Measurements from ENCODE around the gene GPC4.

Gene GPC4

DNA sequence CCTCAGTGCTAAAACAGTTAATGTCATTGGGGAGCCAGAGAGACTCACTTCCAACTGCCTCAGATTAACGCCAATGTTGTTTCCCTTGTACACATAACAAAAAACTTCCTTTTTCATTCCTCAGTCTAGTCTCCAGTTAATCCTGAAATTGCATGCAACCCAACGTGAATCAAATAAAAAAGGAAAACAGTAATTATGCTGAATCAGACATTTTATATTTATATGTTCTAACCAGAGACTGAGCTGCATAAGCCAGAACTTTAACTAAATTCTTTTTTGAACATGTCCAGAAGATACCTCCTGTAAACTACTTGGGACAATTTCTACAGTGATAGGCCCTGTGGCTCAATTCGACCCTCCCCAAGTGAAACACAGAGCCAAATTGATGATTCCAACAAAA lies 4.7 kb downstream of the GPC4 start:
- DNase-seq: no peak

DNA sequence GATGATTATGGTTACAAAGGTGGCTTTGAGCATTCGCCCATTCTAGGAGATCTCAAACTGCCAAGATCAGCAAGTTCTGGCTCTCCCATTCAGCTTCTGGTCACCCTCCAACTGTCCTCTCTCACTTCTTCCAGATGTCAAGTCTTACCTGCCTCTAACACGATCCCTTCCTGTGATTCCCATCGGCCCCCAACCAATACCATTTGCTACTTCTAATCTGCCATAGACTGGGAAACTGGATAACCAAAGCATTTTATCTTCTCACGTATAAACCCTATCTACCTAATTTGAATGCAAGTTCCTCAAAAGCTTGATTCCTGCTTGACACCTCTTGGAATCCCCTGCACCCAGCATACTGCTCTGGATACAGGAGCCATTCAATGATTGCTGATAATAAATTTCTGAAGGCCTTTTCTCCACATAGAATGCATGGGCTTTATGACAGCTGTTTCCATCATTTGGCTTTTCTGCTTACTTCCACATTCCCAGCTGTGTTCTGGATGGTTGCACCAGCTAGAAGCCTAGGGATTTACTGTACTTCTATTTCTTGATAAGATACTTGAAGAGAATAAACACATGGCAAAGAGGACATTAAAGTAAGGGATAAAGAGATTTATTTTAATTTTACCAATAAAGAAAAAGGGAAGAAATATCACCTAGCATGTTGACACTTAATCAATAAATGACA lies 9.6 kb downstream of the GPC4 start:
- no peak for DNase-seq

DNA sequence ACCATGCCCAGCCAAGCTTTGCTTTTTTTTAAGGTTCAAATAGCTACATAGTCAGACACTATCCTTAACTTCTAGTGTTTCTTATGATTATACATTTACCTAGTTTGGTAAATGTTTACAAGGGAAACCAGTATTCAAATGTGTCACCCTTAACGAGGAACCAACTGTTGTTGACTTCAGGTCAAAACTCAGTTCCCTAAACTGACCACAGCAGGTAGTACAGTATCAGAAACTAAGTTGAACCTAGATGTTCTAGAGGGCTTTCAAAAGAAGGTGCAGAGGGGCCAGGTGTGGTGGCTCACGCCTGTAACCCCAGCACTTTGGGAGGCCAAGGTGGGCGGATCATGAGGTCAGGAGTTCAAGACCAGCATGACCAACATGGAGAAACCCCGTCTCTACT lies 11.3 kb downstream of the GPC4 start:
- DNase-seq: no peak

DNA sequence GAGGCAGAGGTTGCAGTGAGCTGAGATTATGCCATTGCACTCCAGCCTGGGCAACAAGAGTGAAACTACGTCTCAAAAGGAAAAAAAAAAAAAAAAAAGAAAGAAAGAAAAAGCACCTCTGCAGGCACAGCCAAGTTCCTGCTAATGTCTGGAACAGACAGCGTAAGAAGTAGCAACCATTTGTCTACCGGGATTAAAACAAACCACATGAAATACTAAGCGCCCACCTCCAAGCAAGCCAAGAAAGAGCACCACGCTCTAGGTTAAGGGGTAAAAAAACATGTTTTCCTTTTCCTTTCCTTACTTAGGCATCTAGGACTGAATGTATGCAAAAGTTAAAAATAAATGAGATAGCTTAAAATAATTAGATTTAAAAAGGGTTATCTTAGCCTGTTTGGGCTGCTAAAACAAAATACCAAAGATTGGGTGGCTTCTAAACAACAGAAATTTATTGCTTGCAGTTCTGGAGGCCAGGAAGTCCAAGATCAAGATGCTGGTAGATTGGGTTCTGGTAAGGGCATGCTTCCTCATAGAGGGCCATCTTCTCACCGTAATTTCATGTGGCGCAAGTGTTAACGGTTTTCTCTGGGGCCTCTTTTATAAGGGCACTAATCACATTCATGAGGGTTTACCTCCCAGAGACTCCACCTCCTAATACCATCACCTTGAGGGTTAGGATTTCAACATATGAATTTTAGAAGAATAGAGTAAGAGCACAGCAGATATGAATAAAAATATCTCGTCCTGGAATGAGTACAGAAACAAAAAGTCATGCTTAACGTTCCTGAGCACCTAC lies 12.3 kb downstream of the GPC4 start:
- DNase-seq: no peak

DNA sequence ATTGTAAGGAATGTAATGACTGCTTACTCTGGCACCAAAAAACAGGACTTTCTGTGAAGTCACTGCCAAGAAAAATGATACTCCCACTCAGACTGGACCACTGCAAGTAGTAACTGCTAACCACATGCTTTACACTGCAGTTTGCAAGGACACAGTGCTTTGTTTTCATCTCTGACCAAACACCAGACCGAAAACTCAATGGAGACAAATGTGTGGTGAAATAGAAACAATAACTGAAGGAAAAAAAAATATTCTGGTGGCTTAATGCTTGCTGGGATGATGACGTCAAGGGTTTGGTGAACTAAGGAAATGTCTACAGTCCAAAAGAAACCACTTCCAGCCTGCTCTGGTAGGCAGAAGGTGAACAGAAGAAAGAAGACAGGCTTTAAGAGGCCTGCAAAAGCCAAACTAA lies 13.2 kb downstream of the GPC4 start:
- DNase-seq: no peak

DNA sequence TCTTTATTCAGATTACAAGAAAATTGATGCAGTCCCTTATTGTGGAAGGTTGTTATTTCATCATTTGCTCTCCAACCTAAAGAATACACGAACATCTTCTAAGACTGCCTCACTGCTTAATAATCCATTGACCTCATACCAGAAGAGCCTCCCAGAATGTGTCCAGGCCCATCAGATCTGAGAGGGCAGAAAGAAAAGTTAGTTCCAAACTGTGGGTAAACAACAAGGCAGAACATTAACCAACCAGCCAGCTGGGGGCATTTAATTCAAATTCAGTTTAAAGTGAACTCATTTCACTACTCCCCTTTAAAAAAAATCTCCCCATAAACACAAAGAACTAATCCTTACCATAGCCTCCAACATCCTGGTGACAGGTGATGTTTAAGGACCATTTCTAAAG lies 13.8 kb downstream of the GPC4 start:
- no peak for DNase-seq

DNA sequence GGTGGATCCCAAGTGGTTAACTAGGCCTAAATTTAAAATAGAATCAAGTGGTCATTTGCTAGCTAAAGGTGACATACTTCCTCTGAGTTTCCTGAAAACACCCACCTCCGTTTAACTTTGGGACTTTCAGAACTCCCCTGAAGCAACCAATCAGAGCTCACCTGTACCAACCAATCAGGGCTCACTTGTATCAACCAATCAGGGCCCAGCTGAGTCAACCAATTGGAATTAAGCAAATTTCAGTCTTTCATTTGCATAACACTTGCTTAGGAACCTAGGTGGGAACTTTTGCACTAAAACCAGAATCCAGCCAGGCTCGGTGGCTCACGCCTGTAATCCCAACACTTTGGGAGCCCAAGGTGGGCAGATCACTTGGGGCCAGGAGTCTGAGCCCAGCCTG lies 15.9 kb downstream of the GPC4 start:
- no peak for DNase-seq

DNA sequence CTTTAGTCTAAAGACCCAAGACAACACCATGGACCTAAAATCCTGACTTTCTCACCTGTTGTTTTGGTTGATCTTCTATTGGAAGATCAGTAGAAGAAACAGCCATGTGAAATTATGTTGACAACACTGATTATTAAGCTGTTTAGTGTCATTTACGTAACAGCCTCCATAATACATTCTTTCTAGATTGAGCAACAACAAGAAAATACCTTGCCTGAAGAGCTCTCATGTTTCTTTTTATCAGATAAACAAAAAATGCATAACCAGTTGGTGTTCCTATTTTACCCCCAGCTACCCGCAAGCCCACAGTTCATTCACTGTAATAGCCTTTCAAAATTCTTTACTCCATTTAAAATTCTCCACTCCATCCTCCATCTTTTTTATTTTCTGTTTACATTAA lies 20.5 kb downstream of the GPC4 start:
- DNase-seq: no peak

DNA sequence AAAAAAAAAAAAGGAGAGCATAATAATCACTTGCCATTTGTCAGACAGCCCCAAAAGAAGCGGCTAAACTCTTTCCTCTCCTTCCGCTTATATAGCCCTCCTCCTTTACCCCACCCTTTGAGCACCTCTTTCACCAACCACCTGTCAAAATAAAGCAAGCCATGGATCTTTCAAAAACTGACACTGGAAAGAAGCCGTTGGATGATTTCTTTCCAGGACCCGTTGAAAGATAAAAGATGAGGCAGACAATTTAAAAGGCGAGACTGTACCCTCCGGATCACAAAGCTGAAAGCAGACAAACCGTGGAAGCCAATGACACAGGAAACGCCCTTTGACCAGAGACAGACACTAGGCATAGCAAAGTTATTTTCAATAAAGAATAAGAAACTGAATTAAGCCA lies 22.6 kb downstream of the GPC4 start:
- DNase-seq: no peak

DNA sequence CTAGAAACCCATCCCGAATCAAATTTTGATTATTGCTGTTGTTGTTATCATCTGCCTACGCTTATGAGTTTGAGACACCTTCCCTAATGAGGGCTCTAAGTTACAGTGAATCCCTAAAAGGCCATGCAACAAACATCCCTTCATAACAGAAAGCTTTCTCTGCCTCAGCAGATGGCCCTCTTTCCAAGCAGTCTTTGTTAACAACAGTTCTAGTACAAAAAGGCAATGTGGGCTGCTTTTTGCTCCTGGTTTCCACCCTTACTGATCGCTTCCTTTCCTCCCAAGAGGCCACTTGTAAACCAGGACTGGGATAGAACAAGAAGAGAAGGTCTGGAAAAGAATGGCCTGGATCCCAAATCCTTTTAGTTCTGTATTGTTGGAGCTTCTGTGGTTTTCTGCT lies 24.2 kb downstream of the GPC4 start:
- peak; percentile 13 for DNase-seq

DNA sequence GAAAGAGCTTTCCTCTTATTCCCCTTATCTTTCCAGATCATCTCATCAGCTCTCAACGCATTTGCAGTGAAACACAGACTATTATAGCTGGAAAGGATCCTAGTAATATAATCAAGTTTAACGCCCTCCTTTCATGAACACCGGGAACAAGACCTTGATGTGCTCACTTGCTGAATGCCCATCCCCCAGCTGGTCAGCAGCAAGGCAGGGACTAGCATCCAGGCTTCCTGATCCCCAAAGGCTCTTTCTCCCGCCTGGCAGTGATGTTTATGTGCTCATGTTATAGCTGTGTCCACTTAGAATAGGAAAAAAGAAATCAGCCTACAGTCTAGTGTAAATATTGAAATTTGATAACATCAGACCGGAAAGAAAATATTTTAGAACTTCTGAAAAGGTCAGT lies 24.6 kb downstream of the GPC4 start:
- peak; percentile 18 for DNase-seq

DNA sequence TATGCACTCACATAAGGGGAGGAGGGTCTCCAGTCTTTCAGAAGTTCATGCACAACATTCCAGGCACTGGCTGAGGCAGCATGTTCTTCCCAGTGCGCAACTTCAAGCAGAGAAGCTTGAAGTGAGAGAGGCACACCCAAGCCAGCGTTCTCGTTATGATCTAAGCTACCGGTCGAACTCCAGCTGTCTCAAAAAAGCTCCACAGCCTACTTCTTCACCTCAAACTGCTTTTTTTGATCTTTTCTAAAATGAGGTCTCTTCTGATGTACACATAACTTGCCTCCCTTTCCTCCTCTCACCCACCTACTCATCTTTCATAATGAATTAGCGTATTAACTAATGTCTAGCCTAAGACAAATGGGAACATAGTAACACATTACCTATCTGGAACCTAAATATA lies 25.3 kb downstream of the GPC4 start:
- DNase-seq: no peak

DNA sequence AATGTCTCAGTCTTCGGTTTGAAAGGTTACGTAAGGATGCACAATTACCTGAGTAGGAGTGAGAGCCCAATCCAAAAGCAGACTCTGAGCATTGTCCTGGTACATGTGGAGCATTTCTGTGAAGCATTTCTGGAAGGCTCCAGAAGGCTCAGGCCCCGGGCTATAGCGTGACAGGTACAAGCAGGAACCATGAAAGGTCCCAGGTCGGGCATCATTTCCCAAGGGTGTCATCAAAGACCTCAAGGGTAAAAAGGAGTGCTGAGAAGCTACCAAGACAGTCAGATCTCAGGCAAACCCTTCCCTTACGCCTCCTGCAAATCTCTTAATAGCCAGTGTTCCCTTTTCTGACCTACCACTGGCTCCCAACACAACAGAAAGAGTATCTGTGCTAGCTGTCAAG lies 30.8 kb downstream of the GPC4 start:
- no peak for DNase-seq

DNA sequence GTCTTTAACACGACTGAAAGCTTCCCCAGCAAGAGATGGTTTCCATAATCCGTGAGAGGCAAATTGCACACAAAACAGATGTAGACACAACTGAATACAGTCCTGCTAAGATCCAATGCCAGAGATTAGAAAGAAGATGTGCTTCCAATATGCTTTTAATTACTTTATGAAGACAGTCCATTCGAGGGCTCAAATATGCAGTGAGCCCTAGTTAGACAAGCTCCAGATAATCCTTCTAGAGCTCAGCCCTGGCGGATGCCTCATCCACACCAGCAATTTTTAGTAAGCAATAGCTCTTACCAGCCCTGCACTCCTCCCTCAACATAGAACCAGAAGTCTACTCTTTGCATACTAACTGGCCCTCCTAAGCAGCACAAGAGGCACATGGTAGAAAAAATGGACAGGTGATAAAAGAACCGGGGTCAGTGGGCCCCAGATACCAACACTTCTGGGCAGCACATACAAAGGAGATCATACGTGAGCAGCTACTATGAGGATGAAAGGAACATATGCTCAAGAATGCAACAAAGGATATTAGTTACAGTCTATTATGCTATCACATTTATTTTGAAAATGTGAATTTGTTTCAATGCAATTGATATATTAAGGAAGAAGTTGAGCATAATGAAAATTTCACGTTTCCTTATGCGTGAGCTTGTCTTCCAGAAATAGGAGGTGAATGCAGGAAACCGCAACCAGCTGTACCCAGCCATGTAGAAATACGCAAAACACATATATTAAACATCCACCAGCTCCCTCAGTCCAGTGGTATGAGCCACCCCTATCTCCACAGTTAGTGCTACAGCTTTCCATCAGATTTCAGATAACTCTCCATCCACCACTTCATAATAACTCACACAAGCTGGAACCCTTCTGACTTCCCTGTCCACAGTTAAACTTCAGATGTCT lies 34.3 kb downstream of the GPC4 start:
- no peak for DNase-seq

DNA sequence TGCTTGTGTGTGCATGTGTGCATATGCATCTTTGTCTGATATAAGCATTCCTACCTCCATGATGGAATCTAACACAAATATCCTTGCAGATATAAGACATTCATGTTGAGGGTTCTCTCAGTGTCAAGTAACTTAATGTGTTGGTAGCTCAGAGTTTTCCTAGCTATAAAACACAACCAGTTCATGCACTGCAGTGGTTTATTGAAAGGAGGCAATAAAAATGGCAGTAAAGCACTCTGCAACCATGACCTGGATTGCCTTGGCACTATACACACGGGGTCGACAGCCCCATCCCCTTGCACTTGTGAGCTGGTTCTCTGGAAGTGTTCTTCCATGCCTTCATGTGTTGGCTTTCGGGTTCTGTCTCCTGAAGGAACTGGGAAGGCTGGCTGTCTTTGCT lies 38.9 kb downstream of the GPC4 start:
- no peak for DNase-seq

DNA sequence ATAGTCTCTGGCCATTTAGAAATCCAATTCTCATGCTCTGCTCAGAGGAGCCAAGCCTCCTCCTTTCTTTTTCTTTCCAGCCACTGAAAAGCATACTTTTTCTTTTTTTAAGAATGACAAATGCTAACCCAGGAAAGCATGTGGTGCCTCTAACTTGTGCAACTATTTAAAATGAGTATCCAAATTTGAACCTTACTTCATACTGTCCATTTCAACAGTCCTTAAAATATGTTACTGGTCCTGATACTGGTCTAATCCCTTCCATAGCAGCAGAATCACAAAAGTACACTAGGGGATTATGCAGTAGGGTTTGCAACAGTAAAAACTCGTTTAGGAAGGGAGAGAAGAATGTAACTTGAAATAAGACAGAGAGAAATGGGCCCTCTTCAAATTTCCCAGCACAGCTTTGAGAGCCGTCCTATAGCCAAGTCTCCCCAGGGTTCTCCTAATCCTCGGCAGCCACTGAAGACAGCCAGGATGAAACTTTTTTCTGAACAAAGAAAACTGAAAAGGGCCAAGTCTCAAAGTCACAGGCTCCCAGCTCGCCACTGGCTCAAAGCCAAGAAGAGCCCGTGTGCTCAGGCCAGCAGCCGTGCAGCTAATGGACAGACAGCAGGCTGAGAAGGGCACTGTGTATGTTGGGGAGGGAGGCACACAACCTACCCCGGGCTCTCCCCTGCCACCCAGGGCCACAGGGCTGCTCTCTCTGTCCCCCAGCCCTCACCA lies 39.5 kb downstream of the GPC4 start:
- DNase-seq: no peak

DNA sequence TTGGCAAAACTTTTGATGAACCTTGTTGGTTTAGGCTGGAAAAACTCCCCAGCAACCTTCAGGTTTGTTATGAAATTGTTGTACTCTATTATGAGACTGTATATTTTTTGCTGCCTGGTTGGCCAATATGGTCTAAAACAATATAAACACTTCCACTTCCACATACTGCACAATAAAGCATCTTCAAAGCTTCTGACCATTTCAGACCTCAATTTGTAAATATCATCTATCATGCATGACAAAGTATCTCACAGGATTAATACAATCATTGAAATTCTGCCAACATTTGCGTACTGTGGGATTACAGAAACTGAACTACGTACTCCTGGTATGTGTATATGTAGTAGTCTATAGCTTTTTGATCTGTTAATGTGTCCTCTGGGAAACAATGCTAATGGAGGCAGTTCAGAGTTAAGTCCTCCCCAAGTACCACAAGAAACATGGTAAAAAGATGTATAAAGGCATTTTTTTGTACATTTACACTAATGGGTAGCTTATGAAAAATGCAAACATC lies 40.4 kb downstream of the GPC4 start:
- DNase-seq: no peak

DNA sequence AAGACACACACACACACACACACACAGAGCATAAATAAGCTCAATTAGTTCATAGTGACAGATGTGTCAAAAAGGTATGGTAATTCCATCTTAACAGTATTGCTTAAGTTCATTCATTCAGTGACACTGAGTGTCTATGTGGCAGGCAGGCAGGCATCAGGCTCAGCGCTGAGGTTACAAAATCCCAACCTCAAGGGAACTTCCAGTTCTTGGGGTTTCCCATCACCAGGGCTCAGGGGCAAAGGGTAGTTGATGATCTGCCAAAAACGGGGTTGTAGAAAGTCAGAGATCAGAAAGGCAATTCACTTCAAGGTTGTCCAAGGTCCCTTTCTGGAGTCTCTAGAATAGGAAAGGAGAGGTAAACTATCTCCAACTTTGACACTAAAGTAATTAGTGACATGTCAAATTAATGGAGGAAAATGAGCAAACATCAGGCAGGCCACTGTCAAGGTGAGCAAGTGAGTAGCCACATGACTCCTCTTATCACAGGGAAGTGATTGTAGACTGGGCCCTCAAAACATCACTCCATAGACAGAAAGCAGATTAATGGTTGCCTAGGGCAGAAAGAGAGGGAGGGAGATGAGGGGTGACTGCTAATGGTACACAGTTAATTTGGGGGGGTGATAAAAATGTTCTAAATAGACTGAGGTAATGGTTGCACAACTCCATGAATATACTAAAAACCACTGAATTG lies 41.8 kb downstream of the GPC4 start:
- no peak for DNase-seq

DNA sequence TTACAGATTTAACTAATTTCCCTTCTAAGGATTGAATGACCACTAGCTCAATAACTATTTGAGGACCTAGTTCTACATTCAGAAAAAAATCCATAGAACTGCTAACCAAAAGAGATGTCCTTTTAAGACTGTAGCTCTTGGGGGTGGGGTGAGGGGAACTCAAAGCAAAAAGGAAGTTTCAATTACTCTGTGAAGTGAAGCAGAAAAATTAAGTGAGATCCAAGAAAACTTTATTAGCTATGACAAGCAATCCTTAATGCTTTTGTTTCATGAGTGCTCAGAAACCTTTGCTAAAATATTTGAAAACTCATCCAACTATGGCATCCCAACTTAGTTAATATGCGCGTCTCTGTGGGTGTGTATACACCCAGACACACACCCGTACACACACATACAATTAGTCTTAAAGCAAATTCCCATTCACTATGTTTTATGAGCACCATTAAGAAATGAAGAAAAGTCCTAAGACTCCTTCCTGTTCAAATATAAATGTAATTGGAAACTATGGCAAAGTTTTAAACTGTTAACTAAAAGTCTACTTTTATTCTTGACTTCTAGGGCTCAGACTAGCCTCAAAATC lies 44.5 kb downstream of the GPC4 start:
- peak; percentile 35 for DNase-seq

DNA sequence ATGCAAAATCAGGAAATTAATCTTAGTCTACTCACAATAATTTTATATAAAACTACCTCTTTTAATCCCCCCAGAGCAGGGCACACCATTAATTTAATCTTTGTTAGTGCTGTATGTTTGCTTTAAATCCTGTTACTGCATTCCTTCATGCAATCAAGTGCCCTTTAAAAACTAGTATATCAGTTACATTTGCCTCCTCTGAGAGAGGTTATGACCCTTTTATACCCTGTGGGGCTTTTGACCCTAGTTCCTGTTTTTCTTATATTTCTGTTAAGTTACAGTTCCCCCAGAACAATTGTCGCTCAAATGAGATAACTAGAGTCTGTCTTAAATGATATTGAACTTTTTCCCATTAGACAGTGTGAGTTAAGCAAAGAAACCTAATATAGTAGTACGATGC lies 46.2 kb downstream of the GPC4 start:
- no peak for DNase-seq

DNA sequence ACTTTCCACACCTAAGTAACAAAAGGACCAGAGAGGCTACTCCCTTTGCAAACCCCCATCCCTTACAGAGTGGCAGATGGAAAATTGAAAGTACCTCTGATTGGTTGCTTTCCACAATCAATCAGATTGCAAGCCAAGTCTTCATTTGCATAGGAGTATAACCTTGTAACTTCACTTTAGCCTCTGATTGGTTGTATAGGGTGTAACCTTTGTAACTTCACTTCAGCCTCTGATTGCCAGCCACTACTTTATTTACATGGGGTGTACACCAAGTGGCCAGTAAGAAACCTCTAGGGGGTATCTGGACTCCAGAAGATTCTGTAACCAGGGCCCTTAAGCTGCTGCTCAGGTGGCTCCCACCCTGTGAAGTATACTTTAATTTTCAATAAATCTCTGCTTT lies 48.6 kb downstream of the GPC4 start:
- no peak for DNase-seq
